Endothelial cell of umbilical vein (primary cell): ENCODE data around the gene RBMS3. TPM values are rescaled to one million over a fixed set of nuclear protein-coding genes. Genes with fewer than 3 reads are reported as not detected.

ENCODE experiments used
- BruUV-seq: library from RNA; stranded (reverse); fragments of 400-500 nt; replicated peaks from 2 replicates; lab custom pipeline; 2021; lab: Mats Ljungman, UMichigan
- CTCF ChIA-PET: fragments of 300-600, 350-600 bp; sonication (Branson Sonifier 250); formaldehyde crosslinking; loops from one replicate; lab custom pipeline; 2021; ENCODE audit warnings: antibody characterized with exemption, inconsistent platforms; lab: Charles Lee
- POLR2A ChIA-PET: fragments of 300-600, 350-600 bp; sonication (Branson Sonifier 250); formaldehyde crosslinking; loops from one replicate; lab custom pipeline; 2021; ENCODE audit warnings: antibody characterized with exemption, inconsistent platforms; lab: Charles Lee
- DNase-seq: peaks from one replicate; pipeline ENCODE4 v3.0.0-alpha.2; 2011; ENCODE audit warnings: low read depth, low spot score
- FAIRE-seq: peaks from 2 replicates; lab custom pipeline; 2011; peaks lifted over from hg19 to GRCh38; lab: Jason Lieb, UNC
- H2AFZ ChIP-seq: 2 replicates; pipeline ENCODE4 v1.6.0; 2012; ENCODE audit warnings: low read depth, low read length, control low read depth, inconsistent platforms
- H3K27ac ChIP-seq: 2 replicates; pipeline ENCODE4 v1.5.1; 2011; ENCODE audit warnings: low read depth, mild to moderate bottlenecking, control low read depth, low read length, moderate library complexity; ENCODE audit not compliant: insufficient read depth
- H3K27me3 ChIP-seq, 2 experiments: 2 replicates each; pipeline versions ENCODE4 v1.6.0 to v1.6.1; 2011; ENCODE audit warnings: low read length in 2 of 2, mixed read lengths in 1 of 2; ENCODE audit not compliant: control insufficient read depth in 2 of 2, insufficient read depth in 2 of 2
- H3K36me3 ChIP-seq, 2 experiments: 2 replicates in 1 of 2; 3 replicates in 1 of 2; pipeline ENCODE4 v1.5.1; 2011; ENCODE audit warnings: low read length in 2 of 2, mild to moderate bottlenecking in 1 of 2, moderate library complexity in 1 of 2; ENCODE audit not compliant: control insufficient read depth in 2 of 2, insufficient read depth in 2 of 2; ENCODE audit errors: extremely low read depth in 1 of 2
- H3K4me1 ChIP-seq: 3 replicates; pipeline ENCODE4 v1.5.1; 2011; ENCODE audit warnings: mild to moderate bottlenecking, low read length; ENCODE audit not compliant: control insufficient read depth, insufficient read depth; ENCODE audit errors: extremely low read depth
- H3K4me2 ChIP-seq: 2 replicates; pipeline ENCODE4 v1.6.1; 2011; ENCODE audit warnings: low read length, control low read depth, mixed read lengths; ENCODE audit not compliant: insufficient read depth
- H3K4me3 ChIP-seq, 3 experiments: fragments of 200-600 bp in 1 of 3; sonication (generic), shearing (Covaris generic) in 1 of 3; replicated peaks in 1 of 3; 2 replicates each; pipeline ENCODE4 v1.5.1; 2011 to 2016; ENCODE audit warnings: control low read depth in 3 of 3, low read length in 3 of 3, mild to moderate bottlenecking in 2 of 3, inconsistent platforms in 1 of 3, low read depth in 1 of 3, moderate library complexity in 1 of 3; ENCODE audit not compliant: insufficient read depth in 1 of 3
- H3K79me2 ChIP-seq: 2 replicates; pipeline ENCODE4 v1.6.0; 2012; ENCODE audit warnings: low read length, inconsistent platforms; ENCODE audit not compliant: control insufficient read depth, insufficient read depth
- H3K9ac ChIP-seq: replicated peaks from 2 replicates; pipeline ENCODE3; 2011; ENCODE audit warnings: low read length, control low read depth; ENCODE audit not compliant: insufficient read depth; ENCODE audit errors: extremely low read depth
- H3K9me1 ChIP-seq: replicated peaks from 3 replicates; pipeline ENCODE4 v1.6.0; 2011; ENCODE audit warnings: mild to moderate bottlenecking, low read length; ENCODE audit not compliant: control insufficient read depth, insufficient read depth; ENCODE audit errors: extremely low read depth
- H3K9me3 ChIP-seq: replicated peaks from 2 replicates; pipeline ENCODE4 v1.5.1; 2012; ENCODE audit warnings: low read length, inconsistent platforms; ENCODE audit not compliant: control insufficient read depth, insufficient read depth
- H4K20me1 ChIP-seq: replicated peaks from 2 replicates; pipeline ENCODE3; 2011; ENCODE audit warnings: mild to moderate bottlenecking, low read length; ENCODE audit not compliant: control insufficient read depth, insufficient read depth; ENCODE audit errors: extremely low read depth
- EZH2 ChIP-seq: IDR thresholded peaks from 2 replicates; pipeline ENCODE4 v1.6.1; 2012; ENCODE audit warnings: borderline replicate concordance, low read depth, mild to moderate bottlenecking, moderate library complexity, low read length, inconsistent platforms; ENCODE audit not compliant: severe bottlenecking
- FOS ChIP-seq: IDR thresholded peaks from 2 replicates; pipeline ENCODE4 v1.6.1; 2011; ENCODE audit warnings: mild to moderate bottlenecking, low read length, moderate library complexity, borderline replicate concordance; ENCODE audit not compliant: insufficient read depth
- GATA2 ChIP-seq: IDR thresholded peaks from 2 replicates; pipeline ENCODE4 v1.7.0; 2011; ENCODE audit warnings: low read depth, mild to moderate bottlenecking, moderate library complexity, mixed read lengths, low read length; ENCODE audit not compliant: insufficient read length, insufficient read depth
- JUN ChIP-seq: IDR thresholded peaks from 2 replicates; pipeline ENCODE4 v1.6.1; 2011; ENCODE audit warnings: borderline replicate concordance, low read depth; ENCODE audit not compliant: insufficient read length, insufficient read depth
- MYC ChIP-seq: IDR thresholded peaks from one replicate; pipeline ENCODE4 v1.6.1; 2011; ENCODE audit warnings: mild to moderate bottlenecking, low read depth, low read length
- POLR2A ChIP-seq: IDR thresholded peaks from 2 replicates; pipeline ENCODE4 v1.6.1; 2012; ENCODE audit warnings: low read depth, mild to moderate bottlenecking, control low read depth, low read length
- POLR2AphosphoS5 ChIP-seq: IDR thresholded peaks from 2 replicates; pipeline ENCODE4 v1.6.1; 2012; ENCODE audit warnings: low read depth, mild to moderate bottlenecking, control low read depth, low read length, moderate library complexity; ENCODE audit not compliant: insufficient read depth
- dilution Hi-C: fragments of 300-500 bp; cut with MboI; formaldehyde crosslinking; loops from one replicate; pipeline ENCODE4 v1.15.0; 2019; ENCODE audit warnings: low sequenced_read_pairs; ENCODE audit not compliant: extremely low pct_ligation_motif_present
- intact Hi-C: fragments of 100-400 bp; cut with micrococcal nuclease; formaldehyde crosslinking; loops from one replicate; pipeline ENCODE4 v1.10.0; 2022
- polyA plus RNA-seq, 4 experiments: library from polyadenylated mRNA; depleted of rRNA in 3 of 4; stranded (reverse) in 3 of 4; unstranded in 1 of 4; fragments of >200 nt; gene quantifications; 2 replicates each; pipeline versions ENCODE4 v1.2.1 to v1.2.3, GENCODE V29; 2011 to 2012; ENCODE audit warnings: missing spikeins in 1 of 4
- total RNA-seq: library from RNA; stranded (reverse); gene quantifications from 2 replicates; pipeline ENCODE4 v1.2.3, GENCODE V29; 2021
- TF ChIP-seq, protein P1 (sequence below): IDR thresholded peaks from 2 replicates; pipeline ENCODE4 v1.6.1; 2011; ENCODE audit not compliant: insufficient read depth, insufficient read length
- TF ChIP-seq, protein P2 (sequence below), 2 donors: IDR thresholded peaks; 1 replicate in 1 of 2; 2 replicates in 1 of 2; pipeline ENCODE4 v1.5.1; 2011; ENCODE audit warnings: low read length in 2 of 2, mild to moderate bottlenecking in 2 of 2, moderate library complexity in 2 of 2, control low read depth in 1 of 2, inconsistent platforms in 1 of 2, low read depth in 1 of 2; ENCODE audit not compliant: insufficient read depth in 1 of 2; ENCODE audit errors: extremely low read depth in 1 of 2

Gene RBMS3
- total and polyA plus RNA-seq, 2 donors (not counting 3 experiments of a cell fraction or from before 2014, with no cell fraction given): 13.6 to 42.3 TPM

DNA sequence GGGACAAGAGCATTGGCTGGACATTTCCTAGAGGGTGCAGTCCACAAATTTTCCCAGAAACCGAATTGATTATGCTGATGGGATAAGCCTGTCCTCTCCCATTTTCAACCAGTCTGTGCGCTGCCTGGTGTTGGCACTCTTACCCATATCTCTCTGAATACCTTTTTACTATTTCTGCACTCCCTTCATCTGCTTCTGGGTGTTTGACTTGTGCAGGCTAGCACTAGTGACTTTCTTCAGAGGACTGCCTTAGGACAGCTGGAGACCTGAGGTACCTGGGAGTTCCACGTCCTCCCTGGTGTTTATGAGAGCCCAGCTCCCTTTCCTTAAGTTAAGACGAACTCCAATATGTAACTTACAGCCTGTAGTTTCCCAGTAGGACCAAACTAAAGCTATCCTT lies 50.2 kb downstream of the RBMS3 start:
- no peak overlapping the region for H3K4me3 ChIP-seq
- H3K9ac ChIP-seq: no peak overlapping the region
- H3K4me1 ChIP-seq: peaks cover 36% of the 10 kb centered on the region
- no peak overlapping the region for H3K4me2 ChIP-seq
- BruUV-seq: no TSS peak
- H3K27me3 ChIP-seq: no peaks in the 10 kb centered on the region
- H2AFZ ChIP-seq: no peak overlapping the region
- no peaks in the 10 kb centered on the region for H3K9me1 ChIP-seq
- no peak for FAIRE-seq
- no peak overlapping the region for H3K27ac ChIP-seq
- H4K20me1 ChIP-seq: no peaks in the 10 kb centered on the region
- CTCF ChIA-PET: interaction anchor here (1.0 to 1.7 kb wide), 2 partner anchors 13 to 415 kb away, joined by 3 to 5 read pairs; no protein-coding TSS in a partner anchor
- no peak for DNase-seq
- TF ChIP-seq, protein P1, sequence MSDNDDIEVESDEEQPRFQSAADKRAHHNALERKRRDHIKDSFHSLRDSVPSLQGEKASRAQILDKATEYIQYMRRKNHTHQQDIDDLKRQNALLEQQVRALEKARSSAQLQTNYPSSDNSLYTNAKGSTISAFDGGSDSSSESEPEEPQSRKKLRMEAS: no peak
- TF ChIP-seq JUN (no peak), POLR2AphosphoS5 (no peak), MYC (no peak), EZH2 (no peak), GATA2 (no peak), POLR2A (no peak), FOS (no peak)
- TF ChIP-seq, protein P2, sequence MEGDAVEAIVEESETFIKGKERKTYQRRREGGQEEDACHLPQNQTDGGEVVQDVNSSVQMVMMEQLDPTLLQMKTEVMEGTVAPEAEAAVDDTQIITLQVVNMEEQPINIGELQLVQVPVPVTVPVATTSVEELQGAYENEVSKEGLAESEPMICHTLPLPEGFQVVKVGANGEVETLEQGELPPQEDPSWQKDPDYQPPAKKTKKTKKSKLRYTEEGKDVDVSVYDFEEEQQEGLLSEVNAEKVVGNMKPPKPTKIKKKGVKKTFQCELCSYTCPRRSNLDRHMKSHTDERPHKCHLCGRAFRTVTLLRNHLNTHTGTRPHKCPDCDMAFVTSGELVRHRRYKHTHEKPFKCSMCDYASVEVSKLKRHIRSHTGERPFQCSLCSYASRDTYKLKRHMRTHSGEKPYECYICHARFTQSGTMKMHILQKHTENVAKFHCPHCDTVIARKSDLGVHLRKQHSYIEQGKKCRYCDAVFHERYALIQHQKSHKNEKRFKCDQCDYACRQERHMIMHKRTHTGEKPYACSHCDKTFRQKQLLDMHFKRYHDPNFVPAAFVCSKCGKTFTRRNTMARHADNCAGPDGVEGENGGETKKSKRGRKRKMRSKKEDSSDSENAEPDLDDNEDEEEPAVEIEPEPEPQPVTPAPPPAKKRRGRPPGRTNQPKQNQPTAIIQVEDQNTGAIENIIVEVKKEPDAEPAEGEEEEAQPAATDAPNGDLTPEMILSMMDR (IDR thresholded peaks at IDR 0.05; ENCODE audit: extremely low read depth in 1 of 2, insufficient read depth in 1 of 2, low read depth in 1 of 2, low read length in 2 of 2): no peak
- no peaks in the 10 kb centered on the region for H3K9me3 ChIP-seq
- intact Hi-C loops: no loop called here
- POLR2A ChIA-PET: no interaction called here
- H3K79me2 ChIP-seq: peaks cover 53% of the 10 kb centered on the region
- H3K36me3 ChIP-seq: no peaks in the 10 kb centered on the region
- dilution Hi-C loops: no loop called here
